NCI-H2081 (cell line): ENCODE data around the gene HMCES.
A peak's percentile ranks its signal among the peaks of the same experiment; 100 is the strongest.

Source experiments
- DNase-seq, 2 experiments: peaks; one replicate each; lab custom pipeline; 2025; lab: John Stamatoyannopoulos, UW

HMCES gene

DNA sequence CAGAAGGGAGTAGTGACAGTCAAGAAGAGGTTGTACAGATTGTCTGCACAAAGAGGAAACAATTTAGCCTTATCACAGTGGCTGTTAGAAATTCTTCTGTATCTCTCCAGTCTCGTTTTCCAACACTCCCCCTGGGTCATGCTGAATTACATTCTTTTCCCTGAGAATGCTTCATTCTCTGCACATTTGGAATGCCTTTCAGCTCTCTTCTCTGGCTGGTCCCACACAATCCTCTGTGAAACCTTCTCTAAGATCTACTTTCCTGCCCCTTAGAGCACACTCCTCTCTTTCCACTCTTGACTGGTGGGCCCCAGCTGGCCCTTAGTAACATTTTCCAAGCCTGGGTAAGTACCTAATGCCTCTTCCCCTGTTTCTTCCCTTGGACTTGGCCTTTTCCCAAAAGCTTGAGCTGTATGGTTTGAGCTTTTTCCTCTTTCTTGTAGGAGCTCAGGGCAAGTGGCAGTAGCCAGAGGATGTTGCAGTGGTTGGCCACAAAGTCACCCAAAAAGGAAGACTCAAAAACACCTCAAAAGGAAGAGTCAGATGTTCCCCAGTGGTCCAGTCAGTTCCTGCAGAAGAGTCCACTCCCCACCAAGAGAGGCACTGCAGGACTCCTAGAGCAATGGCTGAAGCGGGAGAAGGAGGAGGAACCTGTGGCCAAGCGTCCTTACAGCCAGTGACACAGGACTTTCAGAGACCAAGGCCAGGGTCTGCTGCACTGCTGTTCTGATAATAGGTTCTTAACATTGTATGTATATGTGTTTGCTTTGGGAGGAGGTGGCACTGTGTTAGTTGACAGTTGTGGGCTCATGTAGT is 25.7 kb downstream of the HMCES start:
- DNase-seq = no peak

DNA sequence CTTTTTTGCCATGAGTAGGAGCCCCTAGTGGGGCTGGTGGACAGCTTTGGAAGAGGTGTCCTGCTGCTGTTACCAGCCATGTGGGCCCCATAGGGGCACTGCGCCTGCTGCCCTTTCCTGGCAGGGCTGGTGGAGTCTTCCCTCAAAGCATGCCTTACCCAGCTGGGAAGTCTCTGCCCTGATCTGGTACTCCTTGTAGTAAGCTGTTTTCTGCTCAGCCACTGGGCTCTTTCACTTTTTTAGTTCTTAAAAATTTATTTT is 26.2 kb downstream of the HMCES start:
- DNase-seq = no peak

DNA sequence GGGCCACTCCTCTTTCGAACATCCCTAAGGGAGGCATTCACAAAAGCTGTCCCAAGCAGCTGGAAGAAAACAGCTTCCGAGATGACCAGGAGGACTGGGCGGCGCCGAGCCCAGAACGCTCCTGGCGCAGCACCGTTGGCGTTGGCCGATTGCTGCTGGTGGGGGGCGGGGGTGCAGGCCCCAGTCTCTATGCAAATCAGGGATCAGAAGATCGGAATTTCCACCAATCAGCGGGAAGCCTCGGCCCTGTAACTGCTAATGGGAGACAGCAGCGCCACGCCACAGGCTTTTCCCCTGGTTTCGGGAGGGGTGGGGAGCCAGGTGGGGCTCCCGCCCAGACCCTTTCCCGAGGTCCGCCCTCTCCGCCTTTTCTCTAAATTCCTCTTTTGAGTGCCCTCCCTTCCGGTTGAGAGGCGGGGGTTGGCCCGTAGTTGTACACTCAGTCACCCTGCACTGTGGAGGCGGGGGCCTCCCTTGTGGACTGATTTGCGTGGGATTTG is 27.0 kb downstream of the HMCES start:
- peak in 1 of 2 experiments; percentile 27 for DNase-seq

DNA sequence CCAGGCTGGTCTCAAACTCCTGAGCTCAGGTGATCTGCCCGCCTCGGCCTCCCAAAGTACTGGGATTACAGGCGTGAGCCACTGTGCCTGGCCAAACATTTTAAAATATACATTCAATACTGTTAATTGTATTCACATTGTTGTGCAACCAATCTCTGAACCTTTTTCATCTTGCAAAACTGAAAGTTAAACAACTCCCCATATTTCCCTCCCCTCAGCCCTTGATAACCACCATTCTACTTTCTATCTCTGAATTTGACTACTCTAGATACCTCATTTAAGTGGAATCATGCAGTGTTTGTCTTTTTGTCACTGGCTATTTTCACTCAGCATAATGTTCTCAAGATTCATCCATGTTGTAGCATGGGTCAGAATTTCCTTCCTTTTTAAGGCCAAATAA is 30.0 kb downstream of the HMCES start:
- DNase-seq = no peak

DNA sequence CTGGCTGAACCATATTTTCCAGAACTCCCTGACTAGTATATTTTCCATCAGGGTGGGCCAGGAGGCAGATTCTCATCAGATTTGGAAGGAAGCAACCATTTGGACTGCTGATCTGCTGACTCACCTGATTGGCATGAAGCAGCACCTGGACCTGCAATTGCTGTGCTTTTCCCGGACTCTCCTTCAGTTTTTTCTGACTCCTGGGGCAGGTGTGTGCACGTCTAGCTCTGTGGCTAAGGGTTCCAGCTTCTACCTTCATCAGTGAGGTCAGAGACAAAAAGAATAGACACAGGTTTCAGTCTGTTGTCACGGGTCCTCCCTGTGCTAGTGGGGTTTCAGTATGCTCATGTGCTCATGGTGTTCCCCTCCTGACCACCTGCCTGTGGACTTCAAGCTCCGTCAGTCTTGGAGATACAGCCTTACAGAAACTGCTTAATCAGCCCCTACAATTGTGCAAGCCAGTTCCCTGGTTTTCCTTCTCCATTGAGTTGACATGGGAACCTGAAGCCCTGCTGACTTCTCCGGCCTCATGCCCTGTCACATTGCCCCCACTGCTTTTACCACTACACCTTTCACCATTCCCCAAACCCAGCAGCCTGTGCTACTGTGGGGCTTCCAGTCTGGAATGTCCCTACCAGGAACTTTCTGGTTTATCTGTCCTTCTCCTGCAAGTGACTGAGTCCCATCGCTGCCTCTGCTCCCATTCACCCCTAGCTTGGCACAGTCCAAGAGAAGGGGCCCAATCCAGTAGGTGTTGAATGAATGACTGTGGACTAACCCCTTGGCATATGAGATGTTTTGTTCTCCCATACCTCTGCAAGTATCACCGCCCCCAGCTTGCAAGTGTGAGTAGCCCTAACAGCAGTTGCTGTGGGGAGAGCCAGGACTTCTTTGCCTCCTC is 31.7 kb downstream of the HMCES start:
- no peak for DNase-seq

DNA sequence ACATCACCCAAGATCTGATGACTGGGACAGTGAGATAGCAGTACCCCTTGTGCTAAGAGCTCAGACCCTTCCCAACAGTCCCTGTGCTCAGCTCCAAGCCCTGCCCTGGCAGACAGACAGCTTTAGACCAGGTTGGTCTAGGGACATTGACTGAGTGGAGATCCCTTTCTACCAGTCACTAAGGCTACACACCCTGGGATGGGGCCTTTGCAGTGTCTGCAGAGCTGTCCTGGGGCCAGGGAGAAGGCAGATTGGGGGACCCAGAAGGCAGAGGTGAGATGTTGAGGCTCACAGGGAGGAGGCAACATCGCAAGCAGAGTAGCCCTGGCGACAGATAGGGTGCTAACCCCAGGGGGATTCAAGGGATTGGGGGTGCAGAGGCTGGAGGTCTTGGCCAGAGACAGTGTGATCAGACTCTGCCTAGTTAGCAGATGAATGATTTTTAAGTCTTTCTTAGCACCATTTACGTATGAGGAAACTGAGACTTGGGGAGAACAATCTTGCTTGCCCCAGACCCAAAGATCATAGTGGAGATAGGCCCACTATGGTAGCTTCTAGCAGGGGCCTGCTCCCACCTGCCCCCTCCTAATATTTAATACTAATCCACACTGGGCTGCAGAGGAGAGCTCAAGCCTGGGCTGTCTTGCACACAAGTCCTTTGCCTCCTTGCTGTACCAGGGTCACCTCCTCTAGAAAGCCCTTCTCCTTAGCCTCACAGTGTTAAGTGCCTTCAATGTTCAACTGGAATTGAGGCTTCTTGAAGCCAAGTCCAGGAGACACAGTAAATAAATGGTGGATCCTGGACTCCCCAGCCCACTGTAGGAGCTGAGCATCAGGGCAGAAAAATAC is 32.6 kb downstream of the HMCES start:
- DNase-seq = no peak

DNA sequence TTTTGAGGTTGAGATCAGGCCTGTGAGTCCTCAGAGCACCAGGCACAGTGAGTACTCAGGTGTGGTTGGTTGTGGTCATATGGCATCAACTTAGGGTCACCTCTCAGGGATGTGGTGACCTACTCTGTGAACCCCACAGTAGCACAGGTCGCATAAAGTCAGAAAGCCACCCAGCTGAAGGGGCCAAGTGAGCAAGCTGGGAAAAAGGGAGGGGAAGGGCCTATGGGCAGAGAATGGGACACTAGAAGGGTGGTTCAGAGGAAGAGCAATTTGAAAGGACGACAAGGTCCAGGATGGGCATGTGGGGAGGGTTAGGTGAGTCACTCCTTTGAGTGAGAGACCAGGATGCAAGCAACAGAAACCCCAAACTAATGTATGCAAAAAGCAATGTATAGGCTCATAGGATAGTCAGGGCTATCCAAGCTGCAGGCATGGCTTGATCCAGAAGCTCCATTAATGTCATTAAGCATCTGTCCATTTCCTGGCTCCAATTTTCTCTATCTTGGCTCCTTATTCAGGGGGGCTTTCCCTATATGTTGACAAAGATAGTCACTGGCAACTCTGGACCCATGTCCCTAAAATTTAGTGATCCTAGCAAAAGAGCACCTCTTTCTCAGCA is 33.5 kb downstream of the HMCES start:
- DNase-seq = no peak

DNA sequence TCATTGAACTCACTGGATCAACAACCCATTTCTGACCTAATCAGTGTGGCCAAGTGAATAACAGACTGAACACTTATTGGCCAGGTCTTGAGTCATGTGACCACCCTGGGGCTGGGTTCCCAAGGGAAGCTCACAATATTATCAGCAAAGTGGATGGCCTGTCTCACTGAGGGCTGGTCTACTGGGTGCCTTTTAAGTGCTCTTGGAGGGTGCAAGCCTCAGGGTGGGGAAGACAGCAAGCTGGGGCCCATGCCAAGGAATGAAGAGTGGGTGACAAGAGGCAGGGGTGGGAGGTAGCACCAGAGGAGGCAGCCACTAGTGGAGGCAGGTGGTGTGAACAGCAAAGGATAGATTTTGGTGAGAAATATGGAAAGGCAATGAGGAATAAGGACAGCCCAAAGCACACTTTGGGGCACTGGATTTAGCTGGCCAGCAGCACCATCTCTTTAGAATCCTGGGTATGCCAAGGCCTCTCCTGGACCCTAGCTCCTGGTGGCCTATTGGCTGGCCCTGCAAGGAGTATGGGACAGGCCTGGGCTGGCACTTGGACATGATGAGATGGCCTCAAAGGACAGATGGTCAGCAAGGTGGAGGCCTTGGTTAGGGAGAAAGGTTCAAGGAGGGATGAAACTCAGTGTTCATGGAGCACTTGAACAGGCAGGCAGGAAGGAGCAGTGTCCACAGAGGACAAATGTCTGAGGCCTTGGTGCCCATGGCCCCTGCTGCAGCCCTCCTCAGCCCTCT is 34.2 kb downstream of the HMCES start:
- no peak for DNase-seq

DNA sequence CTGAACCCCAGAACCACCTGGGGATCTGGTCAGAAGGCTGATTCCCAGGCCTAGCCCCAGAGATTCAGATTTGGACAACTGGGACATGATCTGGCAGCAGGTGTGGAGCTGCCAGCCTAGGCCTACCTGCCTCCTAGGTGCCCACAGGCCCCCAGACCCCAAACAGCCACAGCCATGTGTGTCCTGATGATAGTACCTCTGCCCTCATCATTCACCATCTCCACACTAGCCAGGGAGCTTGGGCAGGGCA is 34.7 kb downstream of the HMCES start:
- DNase-seq = no peak

DNA sequence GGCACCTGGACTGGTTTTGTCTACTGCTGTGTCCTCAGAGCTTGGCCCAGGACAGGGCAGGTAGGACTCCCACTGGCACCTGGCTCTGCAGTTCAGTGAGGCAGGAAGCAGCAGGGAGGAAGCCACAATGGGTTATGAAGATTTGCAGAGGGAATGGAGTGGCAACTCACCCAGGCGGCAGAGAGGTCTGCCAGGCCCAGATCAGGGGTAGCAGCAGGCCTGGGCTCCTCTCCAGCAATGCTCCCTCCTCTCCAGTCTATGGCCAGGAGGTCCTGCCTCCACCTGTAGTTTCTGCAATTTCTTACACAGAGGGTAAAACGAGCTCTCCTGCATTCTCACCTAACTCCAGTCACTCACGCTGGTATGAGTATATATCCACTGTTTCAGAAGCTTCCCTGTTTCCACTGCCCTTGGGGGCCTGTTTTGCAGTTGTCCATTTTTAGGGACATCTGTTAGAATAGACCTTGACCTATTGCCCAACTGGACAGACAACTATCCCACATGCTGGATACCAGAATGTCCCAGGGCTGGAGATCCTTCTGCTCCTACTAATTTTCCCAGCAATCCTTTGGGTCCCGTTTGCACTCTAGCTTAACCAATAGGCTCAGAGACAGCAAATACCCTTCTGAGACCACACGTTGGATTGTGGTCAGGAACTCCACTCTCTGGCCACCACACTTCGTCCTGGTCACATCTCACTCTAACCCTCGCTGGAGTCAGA is 35.2 kb downstream of the HMCES start:
- DNase-seq = peak in 1 of 2 experiments; percentile 37

DNA sequence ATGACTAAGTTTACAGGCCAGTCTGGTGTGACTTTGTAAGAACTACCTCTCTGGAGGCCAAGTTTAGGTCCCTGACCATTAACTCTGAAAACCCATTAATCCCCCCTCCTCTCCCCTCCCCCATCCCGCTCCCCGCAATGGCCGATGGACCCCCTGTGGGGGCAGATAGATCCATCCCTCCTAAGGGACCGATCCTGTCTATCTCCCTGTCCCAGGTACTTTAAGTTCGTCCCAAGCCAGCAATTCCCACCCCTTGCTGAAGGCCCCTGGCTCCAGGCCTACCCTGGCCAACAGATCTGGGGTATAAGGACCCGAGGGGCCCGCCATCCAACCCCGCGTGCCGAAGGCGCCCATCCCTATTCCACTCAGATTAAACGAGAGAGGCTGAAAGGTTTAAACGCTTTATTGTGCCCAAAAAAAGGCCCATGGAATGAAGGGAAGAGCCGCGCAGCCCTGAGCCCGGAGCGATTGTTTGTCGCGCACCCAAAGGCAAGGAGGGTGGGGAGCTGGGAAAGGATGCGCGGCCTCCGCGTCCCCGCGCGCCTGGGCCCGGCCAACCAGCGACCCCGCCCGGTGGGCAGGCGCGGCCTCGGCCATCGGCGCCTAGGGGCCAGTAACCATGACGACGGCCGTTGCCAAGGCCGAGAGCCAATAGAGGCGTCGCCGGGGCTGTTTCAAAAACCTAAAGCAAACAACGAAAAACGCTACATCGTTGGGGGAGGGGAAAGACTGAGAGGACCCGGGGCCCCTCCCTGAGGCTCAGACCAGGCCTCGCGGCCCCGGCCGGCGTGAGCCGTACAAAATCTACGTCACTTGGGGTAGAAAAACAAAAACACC is 35.9 kb downstream of the HMCES start:
- peak; percentile 99 for DNase-seq

DNA sequence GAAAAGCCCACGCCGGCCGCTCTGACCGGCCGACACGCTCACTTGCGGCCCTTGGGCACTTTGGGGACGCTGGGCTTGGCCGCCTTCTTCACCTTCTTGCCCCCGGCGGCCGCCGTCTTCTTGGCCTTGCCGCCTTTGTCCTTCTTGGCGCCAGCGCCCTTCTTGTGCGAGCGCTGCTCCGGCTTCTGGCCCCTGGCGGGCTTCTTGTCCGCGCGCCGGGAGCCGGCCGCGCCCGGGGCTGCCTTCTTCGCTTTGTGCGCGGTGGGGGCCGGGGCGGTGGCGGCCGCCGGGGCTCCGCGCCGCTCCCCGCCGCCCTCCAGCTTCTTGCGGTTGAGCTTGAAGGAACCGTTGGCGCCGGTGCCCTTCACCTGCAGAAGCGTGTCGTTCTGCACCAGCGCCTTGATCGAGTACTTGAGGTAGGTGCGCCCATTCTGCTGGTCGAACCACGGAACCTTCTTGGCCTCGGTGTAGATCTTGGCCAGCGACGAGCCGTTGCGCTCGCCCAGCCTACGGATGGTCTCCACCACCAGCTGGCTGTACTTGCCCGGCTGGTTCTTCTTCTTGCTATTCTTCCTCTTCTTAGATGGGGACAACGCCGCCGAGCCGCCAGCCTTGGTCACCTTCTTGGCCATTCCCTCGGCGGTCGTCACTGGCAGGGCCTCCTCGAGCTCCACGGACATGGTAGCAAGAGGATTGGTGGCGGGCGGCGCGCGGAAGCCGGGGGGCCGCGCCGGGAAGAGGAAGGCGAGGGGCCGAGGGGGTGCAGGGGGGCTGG is 36.7 kb downstream of the HMCES start:
- DNase-seq = peak in 1 of 2 experiments; percentile 58

DNA sequence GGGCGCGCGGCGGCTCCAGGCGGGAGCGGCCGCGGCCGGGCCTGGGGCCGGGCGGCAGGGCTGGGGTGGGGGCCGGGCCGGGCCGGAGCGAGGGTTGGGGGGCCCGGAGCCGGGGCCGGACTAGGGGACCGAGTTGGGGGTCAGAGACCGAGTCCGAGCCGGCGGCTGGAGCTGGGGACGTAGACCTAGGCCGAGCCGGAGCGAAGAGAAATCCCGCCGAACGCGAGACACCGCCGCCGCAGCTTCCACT is 37.3 kb downstream of the HMCES start:
- no peak for DNase-seq

DNA sequence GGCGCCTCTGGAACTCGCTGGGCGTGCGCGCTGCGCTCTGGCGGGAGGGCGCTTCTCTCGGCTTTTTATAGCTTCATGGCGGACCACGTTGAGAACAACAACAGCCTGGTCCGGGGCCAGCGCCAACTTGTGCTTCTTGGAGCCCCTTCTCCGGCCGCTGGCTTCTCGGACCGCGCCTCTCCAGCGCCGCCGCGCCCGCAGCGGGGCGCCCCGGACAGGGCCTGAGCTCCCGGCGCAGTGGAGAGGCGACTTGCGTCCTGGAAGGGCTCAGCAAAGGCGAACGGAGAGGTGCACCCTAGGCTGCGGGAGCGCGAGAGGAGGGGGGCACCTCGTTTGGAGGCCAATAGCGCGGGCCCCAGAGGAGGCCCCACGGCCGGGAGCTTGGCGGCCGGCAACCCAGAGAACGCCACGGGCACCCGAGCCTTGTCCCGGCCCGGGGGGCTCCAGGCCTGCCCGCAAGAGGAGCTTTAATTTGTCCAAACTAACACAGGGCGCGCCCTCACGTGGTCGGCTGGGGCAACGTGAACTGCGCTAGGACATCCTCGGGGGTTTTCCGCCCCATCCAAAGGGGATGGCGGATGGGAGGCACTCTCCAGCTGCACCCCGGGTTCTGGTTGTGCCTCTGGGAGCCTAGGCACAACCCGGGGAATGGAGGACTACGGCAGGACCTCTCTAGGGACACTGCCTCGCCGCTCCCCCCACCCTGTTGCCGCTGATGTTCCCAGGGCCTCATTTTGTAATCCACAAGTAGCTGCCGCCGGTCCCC is 37.8 kb downstream of the HMCES start:
- peak; percentile 90 to 91 for DNase-seq

DNA sequence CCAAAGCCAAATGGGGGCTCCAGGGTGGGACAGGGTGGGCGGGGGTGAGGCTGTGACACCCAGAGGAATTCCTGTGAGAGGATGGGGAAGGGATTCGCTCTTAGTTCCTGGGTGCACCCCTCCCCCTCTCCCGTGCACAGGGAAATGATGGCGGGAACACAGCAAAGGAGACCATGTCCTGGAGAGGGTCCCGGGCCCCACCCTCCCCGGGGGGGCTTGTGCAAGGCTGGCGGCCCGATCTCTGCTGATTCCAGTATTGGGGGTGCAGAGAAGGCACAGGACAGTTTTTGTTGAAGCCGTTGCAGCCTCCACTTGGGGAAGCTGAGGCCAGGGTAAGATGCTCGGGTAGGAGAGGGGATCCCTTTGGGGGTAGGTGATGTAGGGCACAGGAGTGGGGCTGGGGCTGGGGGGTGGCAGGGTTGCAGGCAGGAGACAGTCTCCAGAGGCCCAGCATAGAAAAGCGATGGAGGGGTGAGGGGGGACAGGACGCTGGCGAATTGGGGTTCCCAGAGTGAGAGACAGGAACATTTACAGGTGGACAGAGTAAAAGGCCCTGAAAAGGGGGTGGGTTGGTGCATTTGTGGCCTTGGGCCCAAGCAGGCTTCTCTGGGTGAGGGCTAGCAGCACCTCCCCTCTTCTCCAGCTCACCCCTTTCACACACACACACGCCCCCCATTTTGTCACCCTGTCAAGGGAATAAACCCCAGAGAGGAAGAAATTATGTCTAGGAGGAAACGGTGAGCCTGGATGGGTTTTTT is 38.5 kb downstream of the HMCES start:
- DNase-seq = peak in 1 of 2 experiments; percentile 27

DNA sequence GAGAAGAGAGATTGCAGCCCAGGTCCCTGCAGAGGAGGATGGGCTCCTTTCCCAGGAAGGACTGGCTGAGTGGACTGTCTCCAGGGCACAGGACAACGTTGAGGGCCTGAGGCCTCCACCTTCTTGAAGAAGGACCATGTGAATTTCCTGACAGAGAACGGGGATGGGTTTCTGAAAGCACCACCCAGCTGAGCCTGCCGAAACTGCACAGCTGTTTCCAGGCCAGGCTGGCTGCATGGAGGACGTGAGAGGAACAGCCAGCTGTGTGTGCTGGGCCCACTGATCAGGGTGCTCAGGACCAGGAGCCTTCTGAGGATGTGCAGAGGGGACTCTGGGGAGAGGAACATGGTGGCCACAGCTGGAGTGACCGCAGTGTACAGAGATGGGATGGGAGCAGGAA is 39.2 kb downstream of the HMCES start:
- no peak for DNase-seq

DNA sequence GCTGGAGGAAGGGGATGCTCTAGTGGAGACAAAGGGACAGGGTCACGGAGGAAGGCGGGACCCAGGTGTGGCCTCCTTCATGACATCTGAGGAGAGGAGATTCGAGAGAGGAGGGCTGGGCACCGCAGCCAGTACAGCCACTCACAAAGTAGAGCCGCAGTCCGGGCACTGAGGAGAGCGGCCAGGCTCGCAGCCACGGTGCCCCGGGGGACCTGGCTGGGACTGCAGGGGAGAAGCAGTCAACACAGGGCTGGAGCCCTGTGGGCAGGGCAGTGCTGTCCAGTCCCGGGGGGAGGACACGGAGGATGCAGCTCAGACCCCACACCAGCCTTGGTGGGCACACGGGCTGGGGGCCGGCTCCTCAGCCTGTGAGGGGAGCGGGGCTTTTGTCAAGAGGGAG is 40.3 kb downstream of the HMCES start:
- DNase-seq = no peak

DNA sequence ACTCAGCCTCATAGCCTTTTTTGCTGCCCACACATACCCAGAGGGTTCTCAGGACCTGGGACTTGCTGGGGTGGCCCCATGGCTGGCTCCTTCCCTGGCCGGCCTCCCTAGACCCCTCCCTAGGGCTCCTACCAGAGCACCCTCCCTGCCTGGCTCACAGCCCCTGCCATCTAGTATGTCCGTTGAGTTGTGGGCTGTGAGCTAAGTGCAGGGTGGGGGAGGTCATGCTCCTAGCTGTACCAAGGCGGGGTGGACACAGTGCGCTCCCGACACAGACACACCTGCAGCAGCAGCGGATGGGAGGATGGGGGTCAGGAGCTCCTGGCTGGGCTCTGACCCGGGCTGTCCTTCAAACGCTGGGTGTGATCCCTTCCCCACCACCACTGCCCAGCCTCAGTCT is 41.6 kb downstream of the HMCES start:
- no peak for DNase-seq
